ENCODE data around the gene FAM107B.
"Not testable (repeated sequence)": the region's sequence is repeated elsewhere in the genome, so short reads cannot be mapped to it uniquely, and the experiment has no call there.

The FAM107B gene

GRCh38 chr10:14688189-14688588 lies 86.5 kb downstream of the FAM107B start:
- not testable (repeated sequence) for DNase-seq

DNA sequence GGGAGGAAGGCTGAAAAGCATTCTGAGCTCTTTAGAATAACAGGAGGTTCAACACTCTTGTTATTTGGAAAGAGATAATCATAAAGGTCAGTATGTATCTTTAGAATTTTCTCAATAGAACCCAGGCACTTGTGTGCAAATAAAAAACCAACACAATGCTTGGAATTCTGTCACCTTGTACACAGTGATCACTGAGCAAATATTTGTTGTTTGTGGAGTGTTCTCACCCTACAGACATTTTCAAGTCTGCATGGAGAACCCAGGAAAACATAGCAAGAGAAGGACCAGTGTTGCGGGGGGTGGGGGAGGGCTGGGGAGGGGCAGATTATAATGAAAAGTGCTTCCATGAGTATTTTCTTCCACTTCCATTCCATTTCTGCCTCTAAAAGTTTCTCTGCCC lies 87.4 kb downstream of the FAM107B start:
- no peak for DNase-seq

- no peak for DNase-seq
These were observed 88.3 kb downstream of the FAM107B start for GRCh38 chr10:14686356-14686755.

GRCh38 chr10:14684354-14684753 lies 90.3 kb downstream of the FAM107B start:
- DNase-seq = no peak

GRCh38 chr10:14683256-14683655 lies 91.4 kb downstream of the FAM107B start:
- no peak for DNase-seq

- DNase-seq = no peak
These were observed 92.9 kb downstream of the FAM107B start for GRCh38 chr10:14681802-14682201.

DNA sequence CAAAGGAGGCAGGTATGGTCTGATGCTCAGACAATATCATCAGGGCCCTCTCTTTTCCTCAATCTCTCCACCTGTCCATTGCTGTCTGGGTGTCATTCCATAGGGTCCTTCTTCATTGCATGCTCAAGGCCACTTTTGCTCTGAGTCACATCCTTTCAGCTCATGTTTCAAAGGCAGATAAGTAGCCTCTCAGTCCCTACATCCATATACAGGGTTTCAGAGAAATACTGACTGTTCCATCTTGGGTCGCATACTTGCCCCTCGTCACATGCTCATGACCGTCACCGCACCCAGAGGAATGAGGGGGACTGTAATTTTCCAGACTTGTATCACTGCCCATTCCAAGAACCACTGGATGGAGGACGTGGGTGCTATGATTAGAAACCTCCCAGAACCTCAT lies 93.4 kb downstream of the FAM107B start:
- DNase-seq = no peak

DNA sequence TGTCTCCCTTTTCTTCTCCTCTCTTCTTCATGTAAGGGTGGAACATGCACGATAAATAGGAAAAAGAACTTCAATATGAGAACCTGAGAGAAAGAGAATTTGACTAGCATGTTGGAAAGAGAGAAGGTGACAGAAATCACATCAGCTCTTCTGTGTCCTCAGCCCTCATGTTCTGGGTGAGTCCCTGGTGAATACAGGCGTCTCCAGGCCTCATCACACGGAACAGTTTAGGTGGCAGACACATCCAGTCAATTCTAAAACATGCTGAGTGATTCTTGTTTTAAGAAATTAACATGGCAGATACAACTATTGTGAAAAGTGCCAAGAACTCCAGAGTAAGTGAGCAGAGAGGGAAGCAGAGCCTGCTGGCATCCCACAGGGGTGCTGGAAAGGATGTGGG lies 96.1 kb downstream of the FAM107B start:
- DNase-seq = no peak

DNA sequence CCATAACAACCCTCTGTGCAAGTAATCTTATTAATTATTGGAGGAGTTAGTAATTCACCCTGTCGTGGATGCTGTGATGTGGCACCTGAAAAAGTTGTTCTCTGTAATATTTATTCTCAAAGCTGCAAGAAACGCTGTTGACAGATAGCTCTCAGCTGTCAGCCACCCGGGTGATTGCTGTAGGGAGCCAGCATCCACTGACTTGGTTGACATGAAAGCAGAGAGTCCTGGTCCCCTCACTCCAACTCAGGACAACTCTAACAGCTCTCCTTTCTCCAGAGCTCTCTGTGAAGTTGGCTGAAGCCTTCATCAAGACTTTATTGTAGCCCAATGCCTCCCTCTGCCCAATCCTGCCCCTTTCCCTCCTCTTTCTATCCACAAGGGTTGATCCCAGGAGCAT lies 98.0 kb downstream of the FAM107B start:
- DNase-seq = no peak

GRCh38 chr10:14674376-14675050 lies 100.2 kb downstream of the FAM107B start:
- no peak for DNase-seq

DNA sequence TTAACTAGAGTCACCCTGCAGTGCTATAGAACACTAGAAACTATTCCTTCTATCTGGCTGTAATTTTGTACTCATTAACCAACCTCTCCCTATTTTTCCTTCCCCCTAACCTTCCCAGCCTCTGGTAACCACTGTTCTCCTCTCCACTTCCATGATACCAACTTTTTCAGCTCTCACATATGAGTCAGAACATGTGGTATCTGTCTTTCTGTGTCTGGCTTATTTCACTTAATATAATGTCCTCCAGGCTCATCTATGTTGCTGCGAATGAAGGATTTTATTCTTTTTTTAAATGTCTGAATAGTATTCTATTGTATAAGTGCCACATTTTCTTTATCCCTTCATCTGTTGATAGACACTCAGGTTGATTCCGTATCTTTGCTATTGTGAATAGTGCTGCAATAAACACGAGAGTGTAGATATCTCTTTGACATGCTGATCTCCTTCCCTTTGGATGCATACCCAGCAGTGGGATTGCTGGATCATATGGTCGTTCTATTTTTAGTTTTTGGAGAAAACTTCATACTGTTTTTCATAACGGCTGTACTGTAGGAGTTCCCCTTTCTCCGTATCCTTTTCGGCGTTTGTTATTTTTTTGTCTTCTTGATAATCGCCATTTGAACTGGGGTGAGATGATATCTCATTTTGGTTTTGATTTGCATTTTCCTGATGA lies 101.4 kb downstream of the FAM107B start:
- DNase-seq = no peak

GRCh38 chr10:14671386-14671831 lies 103.3 kb downstream of the FAM107B start:
- DNase-seq = no peak

DNA sequence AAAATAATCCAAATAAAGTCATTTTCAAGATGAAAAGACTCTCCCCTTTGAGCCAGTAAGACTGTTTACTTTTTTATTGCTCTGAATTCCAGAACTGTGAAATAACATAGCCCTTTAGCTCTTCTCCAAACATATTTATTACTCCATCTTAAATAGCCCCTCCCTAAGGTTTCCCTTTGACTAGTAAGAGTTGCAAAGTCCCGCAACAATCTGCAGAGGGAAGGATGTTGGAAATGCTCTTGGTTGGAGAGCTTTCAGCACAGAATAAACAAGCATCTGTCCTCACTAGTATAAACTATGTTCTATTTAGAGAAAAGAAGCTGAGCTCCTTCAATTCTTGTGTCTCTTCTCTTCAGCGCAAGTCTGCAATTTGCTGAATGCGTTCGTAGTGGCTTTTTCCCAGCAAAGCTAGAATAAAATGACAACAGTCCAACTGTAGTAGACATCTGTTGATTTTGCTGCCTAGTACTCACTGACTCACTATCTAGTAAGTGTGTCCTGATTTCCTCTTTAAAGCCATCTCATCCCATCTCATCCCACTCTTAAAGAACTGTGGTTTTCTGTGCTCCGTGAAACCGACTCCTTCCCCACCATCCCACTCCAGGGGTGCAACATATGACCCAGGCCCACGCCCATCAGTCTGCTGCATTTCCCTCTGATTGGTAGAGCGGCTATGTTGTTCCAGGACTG lies 104.0 kb downstream of the FAM107B start:
- DNase-seq = no peak

- DNase-seq = no peak
These were observed 105.1 kb downstream of the FAM107B start for GRCh38 chr10:14669576-14669975.

DNA sequence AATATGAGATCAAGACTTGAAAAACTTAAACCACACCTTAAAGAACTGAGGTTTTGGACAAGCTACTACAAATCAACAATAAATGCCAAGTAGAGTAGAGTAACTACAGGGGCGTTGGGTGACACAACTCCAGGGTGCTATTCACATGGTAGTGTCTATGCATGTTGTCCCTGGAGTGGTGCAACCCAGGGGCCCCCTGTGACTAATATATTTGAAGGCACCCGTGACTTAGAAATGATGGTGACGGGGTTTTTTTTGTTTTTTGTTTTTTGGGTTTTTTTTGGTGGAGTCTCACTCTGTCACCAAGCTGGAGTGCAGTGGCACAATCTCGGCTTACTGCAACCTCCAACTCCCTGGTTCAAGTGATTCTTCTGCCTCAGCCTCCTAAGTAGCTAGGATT lies 106.9 kb downstream of the FAM107B start:
- DNase-seq = no peak

- no peak for DNase-seq
These were observed 107.4 kb downstream of the FAM107B start for GRCh38 chr10:14667280-14667679.

DNA sequence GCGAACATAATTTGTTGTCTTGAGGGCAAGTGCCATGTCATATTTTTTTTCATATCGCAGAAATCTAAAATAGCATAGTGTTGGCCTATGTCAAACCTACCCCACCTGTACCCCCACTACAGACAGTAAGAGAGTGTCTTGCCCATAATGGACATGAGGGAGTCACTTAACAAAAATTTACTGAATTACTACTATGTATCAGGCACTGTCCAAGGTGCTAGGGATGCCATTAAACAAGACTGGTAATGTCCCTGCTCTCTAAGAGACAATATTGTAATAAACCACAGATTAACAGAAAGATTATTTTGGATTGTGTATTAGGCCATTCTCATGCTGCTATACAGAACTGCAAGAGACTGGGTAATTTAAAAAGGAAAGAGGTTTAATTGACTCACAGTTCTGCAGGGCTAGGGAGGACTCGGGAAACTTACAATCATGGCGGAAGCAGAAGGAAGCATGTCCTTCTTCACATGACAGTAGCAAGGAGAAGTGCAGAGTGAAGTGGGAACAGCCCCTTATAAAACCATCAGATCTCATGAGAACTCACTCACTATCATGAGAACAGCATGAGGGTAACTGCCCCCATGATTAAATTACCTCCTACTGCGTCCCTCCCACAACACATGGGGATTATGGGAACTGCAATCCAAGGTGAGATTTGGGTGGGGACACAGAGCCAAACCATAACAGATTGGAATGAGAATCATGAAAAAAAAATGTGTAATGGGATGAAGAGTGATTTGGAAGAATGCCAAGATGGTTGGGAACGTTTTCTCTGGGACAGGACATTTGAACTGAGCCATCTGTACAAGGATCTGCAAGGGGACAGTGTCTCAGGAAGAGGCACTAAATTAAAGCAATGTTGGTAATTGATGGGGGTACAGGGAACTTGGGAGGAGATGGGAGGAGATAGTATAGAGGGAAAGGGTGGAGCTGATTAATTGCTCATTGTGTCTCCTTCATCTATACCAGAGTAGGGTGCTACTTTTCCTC lies 108.5 kb downstream of the FAM107B start:
- no peak for DNase-seq

DNA sequence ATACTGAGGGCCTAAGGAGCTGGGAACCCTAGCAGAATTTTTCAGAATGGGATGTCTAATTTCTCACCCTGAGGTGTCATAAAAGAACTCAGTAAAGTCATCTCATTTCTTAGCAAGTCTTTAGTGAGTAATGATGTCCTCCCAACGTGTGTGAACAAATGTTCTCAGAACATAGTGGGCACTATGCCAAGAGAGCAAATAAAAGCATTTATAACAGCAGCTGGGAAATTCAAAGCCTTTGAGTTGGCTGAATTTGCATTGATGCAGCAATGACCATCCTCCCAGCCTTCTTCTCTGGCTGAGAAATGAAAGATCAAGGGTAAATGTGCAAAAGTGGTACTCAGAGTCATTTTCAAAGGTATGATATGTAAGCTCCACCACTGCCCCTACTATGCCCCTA lies 109.4 kb downstream of the FAM107B start:
- DNase-seq = no peak

- DNase-seq = no peak
These were observed 110.4 kb downstream of the FAM107B start for GRCh38 chr10:14664345-14664744.

DNA sequence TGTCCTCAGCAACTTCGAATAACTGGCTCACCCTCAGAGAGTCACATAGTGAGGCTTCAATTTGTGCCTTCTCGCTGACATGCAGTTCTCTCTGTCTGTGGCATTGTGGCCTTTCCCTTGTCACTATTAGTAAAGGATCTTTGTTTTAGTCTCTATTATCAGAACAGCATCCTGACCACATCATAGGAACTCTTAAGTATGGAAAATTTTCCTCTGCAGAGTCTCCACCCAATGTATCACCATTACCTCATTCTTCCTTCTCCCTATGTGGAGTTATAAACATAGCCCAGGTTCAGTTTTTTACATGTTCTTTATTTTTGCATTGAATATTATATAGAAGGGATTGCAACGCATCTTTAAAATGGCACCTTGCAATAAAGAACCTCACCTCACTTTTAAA lies 112.9 kb downstream of the FAM107B start:
- no peak for DNase-seq

DNA sequence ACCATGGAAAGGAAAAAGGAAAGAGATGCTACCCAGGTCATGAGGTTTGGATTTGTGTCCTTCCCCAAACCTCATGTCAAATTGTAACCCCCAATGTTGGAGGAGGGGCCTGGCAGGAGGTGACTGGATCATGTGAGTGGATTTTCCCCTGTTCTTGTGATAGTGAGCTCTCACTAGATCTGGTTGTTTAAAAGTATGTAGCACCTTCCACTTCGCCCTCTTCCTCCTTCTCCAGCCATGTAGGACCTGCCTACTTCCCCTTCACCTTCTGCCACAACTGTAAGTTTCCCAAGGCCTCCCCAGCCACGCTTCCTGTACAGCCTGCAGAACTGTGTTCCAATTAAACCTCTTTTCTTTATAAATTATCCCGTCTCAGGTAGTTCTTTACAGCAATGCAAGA lies 113.9 kb downstream of the FAM107B start:
- DNase-seq = no peak

DNA sequence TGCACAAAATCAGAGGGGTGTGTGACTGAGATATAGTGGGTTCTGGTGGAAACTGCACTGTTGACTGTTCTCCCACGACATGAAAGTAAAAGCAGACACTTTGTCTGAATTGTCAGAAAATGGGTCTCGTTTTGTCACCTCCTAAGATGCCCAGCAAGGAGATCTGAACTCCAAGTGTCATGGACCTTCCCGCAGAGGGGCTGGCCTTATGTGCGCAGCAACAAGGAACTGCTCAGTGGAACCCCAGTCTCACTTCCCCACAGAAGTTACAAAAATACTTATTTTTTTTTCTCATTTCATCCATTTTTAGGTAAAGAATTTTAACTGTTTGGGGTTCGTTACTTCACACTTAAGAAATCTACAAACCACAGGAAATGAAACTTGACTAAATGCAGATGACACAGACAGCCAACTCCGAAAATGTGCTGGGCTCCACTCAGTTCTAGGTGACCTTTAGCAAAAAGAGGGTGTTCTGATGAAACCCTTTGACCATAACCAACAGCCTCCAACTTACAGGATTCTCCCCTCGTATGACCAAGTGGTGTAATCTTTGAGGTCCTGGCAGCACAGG lies 115.0 kb downstream of the FAM107B start:
- DNase-seq = peak; percentile 59

- peak; percentile 11 for DNase-seq
These were observed 115.6 kb downstream of the FAM107B start for GRCh38 chr10:14659137-14659536.
